Measurements from ENCODE around the gene SRPK2. TPM values are rescaled to one million over a fixed set of nuclear protein-coding genes. Genes with fewer than 3 reads are reported as not detected.
"Not testable (repeated sequence)": the region's sequence is repeated elsewhere in the genome, so short reads cannot be mapped to it uniquely, and the experiment has no call there.

The SRPK2 gene
- total RNA-seq, 2 experiments from 2014 or later, result 48.5 to 53.6 TPM

DNA sequence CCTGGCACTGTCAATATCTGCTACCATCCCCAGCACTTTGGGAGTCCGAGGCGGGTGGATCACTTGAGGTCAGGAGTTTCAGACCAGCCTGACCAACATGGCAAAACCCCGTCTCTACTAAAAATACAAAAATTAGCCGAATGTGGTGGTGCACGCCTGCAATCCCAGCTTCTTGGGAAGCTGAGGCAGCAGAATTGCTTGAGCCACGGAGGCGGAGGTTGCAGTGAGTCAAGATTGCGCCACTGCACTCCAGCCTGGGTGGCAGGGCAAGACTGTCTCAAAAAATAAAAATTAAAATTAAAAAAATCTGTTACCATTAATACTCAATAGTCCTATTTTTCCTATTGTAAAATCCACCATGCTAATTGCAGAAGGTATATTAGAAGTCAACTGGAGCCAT is 64.1 kb downstream of the SRPK2 start:
- H3K4me3 Mint-ChIP-seq, H3K27ac Mint-ChIP-seq, H3K27me3 Mint-ChIP-seq, POLR2A ChIA-PET, H3K9me3 Mint-ChIP-seq, DNase-seq: not testable (repeated sequence)
- CTCF ChIA-PET, result interaction anchor here (0.7 to 0.8 kb wide), 2 partner anchors 9 to 16 kb away, joined by 3 read pairs; no protein-coding TSS in a partner anchor
- Mint-ChIP-seq H3K36me3 (ENCODE audit: low read depth) (peaks cover 18% of the 10 kb centered on the region), H3K4me1 (peaks cover 18% of the 10 kb centered on the region)

DNA sequence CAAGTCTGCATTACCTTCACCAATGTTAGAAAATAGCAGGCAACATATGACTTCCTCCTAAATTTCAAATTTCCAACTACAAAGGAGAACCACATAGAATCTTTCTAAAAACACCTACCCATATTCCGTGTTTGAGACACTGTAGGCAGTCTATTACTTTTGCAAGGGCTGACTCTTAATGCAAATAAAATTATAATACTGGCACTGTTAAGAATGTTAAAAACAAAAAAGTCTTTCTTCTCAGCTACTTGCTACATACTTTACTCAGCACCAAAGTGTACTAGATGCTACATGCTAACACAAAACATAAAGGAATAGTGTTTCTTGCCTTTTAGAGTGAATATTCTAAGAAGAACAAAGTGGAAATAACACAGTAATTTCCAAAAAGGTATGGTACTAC is 65.4 kb downstream of the SRPK2 start:
- no peak overlapping the region for H3K27ac Mint-ChIP-seq
- ChIA-PET POLR2A (no interaction called here), CTCF (interaction anchor here (0.6 kb wide), 1 partner anchor 67 kb away, joined by 6 read pairs; no protein-coding TSS in a partner anchor)
- no peaks in the 10 kb centered on the region for H3K27me3 Mint-ChIP-seq
- H3K36me3 Mint-ChIP-seq (ENCODE audit: low read depth), result peaks cover 16% of the 10 kb centered on the region
- peaks cover 8% of the 10 kb centered on the region for H3K9me3 Mint-ChIP-seq
- H3K4me3 Mint-ChIP-seq, result no peak overlapping the region
- DNase-seq, result no peak
- H3K4me1 Mint-ChIP-seq, result peaks cover 19% of the 10 kb centered on the region

DNA sequence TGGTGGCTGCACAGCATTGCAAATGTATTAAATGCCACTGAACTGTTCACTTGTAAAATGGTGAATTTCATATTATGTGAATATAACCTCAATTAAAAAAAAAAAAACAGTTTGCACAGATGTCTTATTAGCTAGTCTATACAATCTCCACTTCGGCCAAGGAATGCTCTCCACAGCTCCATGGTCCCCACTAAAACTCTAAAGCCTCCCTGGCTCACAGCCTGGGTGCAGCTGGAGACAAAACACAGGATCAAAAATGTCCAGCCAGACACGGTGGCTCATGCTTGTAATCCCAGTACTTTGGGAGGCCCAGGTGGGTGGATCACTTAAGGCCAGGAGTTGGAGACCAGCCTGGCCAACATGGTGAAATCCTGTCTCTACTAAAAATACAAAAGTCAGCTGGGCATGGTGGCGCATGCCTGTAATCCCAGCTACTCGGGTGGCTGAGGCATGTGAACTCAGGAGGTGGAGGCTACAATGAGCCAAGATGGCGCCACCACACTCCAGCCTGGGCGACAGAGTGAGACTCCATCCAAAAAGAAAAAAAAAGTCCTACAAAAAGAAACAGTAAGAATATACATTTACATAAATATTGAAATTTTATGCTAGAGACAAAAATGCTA is 66.0 kb downstream of the SRPK2 start:
- peaks cover 8% of the 10 kb centered on the region for H3K9me3 Mint-ChIP-seq
- H3K4me3 Mint-ChIP-seq, result no peak overlapping the region
- peaks cover 16% of the 10 kb centered on the region for H3K36me3 Mint-ChIP-seq (ENCODE audit: low read depth)
- H3K27me3 Mint-ChIP-seq, result no peaks in the 10 kb centered on the region
- H3K4me1 Mint-ChIP-seq, result peaks cover 19% of the 10 kb centered on the region
- no peak overlapping the region for H3K27ac Mint-ChIP-seq
- ChIA-PET CTCF (no interaction called here), POLR2A (no interaction called here)
- no peak for DNase-seq

DNA sequence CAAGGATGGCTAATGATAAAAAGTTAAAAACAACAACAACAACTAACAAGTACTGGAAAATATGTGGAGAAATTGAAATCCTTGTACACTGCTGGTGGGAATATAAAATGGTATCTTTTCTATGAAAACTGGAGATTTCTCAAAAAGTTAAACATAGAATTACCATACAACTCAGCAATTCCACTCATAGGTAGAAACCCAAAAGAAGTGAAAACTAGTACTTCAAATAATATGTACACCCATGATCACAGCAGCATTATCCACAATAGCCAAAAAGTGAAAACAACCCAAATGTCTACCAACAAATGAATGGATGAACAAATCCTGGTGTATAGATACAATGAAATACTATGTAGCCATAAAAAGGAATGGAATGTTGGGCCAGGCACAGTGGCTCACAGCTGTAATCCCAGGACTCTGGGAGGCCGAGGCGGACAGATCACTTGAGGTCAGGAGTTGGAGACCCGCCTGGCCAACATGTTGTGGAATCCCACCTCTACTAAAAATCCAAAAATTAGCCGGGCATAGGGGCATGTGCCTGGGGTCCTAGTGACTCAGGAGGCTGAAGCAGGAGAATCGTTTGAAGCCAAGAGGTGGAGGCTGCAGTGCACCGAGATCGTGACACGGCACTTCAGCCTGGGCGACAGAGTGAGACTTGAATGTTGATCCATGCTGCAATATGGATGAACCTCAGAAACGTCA is 66.8 kb downstream of the SRPK2 start:
- ChIA-PET CTCF (no interaction called here), POLR2A (no interaction called here)
- Mint-ChIP-seq H3K27me3 (no peaks in the 10 kb centered on the region), H3K9me3 (peaks cover 8% of the 10 kb centered on the region), H3K27ac (no peak overlapping the region), H3K4me1 (peaks cover 19% of the 10 kb centered on the region), H3K4me3 (no peak overlapping the region), H3K36me3 (ENCODE audit: low read depth) (peaks cover 16% of the 10 kb centered on the region)
- DNase-seq, result no peak

DNA sequence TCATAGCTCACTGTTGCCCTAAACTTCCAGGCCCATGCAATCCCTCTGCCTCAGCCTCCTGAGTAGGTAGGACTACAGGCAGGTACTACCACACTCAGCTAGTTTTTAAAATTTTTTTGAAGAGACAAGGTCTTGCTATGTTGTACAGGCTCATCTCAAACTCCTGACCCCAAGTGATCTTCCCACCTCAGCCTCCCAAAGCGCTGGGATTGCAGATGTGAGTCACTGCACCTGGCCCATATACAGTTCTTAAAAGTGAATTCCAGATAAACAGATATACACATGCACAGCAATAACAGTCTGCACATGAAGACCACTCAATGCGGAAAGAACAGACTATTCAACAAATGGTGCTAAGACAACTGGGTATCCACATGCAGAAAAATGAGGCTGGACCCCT is 67.8 kb downstream of the SRPK2 start:
- peaks cover 16% of the 10 kb centered on the region for H3K36me3 Mint-ChIP-seq (ENCODE audit: low read depth)
- no peaks in the 10 kb centered on the region for H3K27me3 Mint-ChIP-seq
- ChIA-PET CTCF (interaction anchor here (0.9 kb wide), 1 partner anchor 21 kb away, joined by 3 read pairs; no protein-coding TSS in a partner anchor), POLR2A (no interaction called here)
- no peak overlapping the region for H3K4me3 Mint-ChIP-seq
- DNase-seq, result no peak
- peaks cover 15% of the 10 kb centered on the region for H3K4me1 Mint-ChIP-seq
- peaks cover 8% of the 10 kb centered on the region for H3K9me3 Mint-ChIP-seq
- H3K27ac Mint-ChIP-seq, result no peak overlapping the region

DNA sequence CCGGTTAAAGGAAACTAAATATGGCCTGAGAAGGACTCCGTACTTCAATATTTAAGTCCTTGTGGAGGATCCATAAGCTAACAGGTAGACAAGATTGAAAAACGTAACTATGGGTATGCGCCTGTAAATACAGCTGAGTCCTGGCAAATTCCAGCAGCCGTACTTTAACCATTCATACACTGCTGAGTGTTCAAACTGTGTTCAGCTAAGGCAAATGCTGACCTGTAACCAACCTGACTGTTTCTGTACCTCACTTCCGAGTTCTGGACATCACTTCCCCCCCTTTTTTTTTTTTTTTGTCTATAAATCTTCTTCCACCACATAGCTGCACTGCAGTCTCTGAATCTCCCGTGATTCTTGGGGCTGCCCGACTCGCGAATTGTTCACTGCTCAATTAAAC is 69.1 kb downstream of the SRPK2 start:
- no peaks in the 10 kb centered on the region for H3K27me3 Mint-ChIP-seq
- H3K4me3 Mint-ChIP-seq, result no peak overlapping the region
- CTCF ChIA-PET, result no interaction called here
- H3K9me3 Mint-ChIP-seq, result peaks cover 8% of the 10 kb centered on the region
- POLR2A ChIA-PET, result no interaction called here
- H3K4me1 Mint-ChIP-seq, result peaks cover 15% of the 10 kb centered on the region
- peaks cover 16% of the 10 kb centered on the region for H3K36me3 Mint-ChIP-seq (ENCODE audit: low read depth)
- no peak for DNase-seq
- no peak overlapping the region for H3K27ac Mint-ChIP-seq

DNA sequence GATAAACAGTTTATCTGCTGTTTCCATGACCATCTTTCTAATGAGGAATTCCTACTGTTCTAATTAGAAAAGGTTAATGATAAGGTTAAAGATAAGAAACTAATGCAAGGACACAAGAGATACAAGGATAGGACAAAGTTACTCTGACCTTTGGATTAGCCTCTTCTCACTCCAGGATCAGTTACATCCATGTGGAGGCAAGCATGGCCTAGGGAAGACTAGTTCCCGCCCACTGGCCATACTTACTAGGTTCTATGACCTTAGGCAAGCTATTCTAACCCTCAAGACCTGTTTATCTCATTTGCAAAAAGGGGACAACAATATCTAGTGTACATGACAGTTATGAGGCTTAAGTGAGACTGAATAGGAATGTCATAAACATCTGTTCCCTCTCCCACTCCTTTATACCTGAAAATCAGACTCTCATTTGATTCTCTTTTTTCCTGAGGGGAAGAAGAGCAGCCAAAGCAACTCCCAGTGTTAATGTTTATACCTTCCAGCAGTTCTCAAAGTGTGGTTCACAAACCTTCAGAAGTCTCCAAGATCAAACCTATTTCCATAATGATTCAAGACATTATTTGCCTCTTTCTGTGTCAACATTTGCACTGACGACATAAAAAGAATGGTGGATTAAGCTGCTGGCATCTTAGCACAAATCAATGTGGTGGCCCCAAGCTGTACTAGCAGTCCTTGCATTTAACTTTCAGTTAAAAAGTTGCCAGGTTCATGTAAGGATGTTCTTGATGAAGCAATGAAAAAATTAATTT is 72.0 kb downstream of the SRPK2 start:
- Mint-ChIP-seq H3K36me3 (ENCODE audit: low read depth) (peaks cover 9% of the 10 kb centered on the region), H3K4me3 (no peak overlapping the region), H3K27ac (no peak overlapping the region), H3K4me1 (peaks cover 12% of the 10 kb centered on the region), H3K9me3 (peaks cover 5% of the 10 kb centered on the region), H3K27me3 (no peaks in the 10 kb centered on the region)
- POLR2A ChIA-PET, result no interaction called here
- DNase-seq, result no peak
- CTCF ChIA-PET, result interaction anchor here (1.3 kb wide), 1 partner anchor 18 kb away, joined by 3 read pairs; no protein-coding TSS in a partner anchor

DNA sequence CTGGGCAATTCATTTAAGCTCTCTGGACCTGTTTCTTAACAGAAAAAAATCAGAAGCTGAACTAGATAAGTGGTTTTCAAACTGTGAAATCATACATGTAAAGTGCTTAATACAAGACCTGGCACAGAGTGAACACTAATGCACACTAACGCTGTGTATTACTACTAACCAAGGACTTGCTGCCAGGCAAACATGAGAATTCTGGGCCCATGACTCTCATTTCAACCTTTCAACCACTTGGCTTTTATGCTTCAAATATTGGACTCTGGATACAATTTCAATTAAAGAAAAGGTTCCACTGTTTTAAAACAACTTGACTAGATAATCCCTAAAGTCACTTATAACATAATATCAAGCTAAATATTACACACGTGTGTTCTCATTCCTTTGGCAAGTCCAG is 73.4 kb downstream of the SRPK2 start:
- ChIA-PET POLR2A (no interaction called here), CTCF (interaction anchor here (0.6 kb wide), 1 partner anchor 11 kb away, joined by 3 read pairs; no protein-coding TSS in a partner anchor)
- DNase-seq, result no peak
- Mint-ChIP-seq H3K27me3 (no peaks in the 10 kb centered on the region), H3K9me3 (no peaks in the 10 kb centered on the region), H3K36me3 (ENCODE audit: low read depth) (no peaks in the 10 kb centered on the region), H3K27ac (no peak overlapping the region), H3K4me3 (no peak overlapping the region), H3K4me1 (peaks cover 15% of the 10 kb centered on the region)

DNA sequence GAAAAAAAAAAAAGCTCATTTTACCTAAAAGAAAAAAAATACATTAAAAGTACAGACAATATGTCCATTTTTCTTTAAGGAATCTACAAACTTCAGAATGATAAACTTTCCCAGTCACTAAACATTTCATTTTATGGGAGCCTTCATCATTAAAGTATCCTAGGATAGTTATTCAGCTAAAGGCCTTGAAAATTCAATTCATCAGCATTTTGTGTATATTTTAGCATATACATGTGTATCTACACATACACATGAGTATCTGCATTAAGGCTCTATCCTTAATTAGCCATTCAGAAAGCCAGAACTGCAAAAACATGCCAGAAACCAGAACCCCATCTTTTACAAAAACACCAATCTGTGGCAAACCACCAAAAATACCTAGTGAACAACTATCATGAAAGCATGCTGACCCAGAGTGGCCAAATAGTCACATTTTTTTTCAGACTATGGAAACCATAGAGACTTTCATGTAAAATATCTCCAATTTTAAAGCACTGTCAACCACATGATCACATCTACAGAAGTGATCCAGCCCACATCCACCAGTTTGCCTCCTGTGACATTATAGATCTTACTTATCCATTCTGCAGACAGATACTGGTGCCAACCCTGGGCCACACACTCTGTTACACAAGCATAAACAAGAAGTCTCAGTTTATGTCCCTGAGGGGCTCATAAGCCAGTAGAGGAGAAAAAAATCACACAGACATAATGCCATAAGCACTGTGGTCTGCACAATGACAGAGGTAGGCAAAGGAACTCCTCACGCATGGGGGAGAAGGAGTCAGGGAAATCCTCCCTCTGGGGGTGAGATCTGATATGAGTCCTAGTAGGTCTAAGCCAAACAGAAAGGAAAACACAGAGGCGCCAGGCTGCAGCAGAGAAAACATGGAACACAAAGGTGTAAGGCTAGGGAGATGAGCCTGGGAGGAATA is 79.2 kb downstream of the SRPK2 start:
- DNase-seq, result no peak
- H3K4me1 Mint-ChIP-seq, result peaks cover 54% of the 10 kb centered on the region
- CTCF ChIA-PET, result interaction anchor here (0.6 to 1.1 kb wide), 2 partner anchors 15 to 131 kb away, joined by 3 read pairs; no protein-coding TSS in a partner anchor
- no peak overlapping the region for H3K4me3 Mint-ChIP-seq
- POLR2A ChIA-PET, result no interaction called here
- peaks cover 3% of the 10 kb centered on the region for H3K9me3 Mint-ChIP-seq
- peaks cover 7% of the 10 kb centered on the region for H3K36me3 Mint-ChIP-seq (ENCODE audit: low read depth)
- no peak overlapping the region for H3K27ac Mint-ChIP-seq
- H3K27me3 Mint-ChIP-seq, result no peaks in the 10 kb centered on the region

DNA sequence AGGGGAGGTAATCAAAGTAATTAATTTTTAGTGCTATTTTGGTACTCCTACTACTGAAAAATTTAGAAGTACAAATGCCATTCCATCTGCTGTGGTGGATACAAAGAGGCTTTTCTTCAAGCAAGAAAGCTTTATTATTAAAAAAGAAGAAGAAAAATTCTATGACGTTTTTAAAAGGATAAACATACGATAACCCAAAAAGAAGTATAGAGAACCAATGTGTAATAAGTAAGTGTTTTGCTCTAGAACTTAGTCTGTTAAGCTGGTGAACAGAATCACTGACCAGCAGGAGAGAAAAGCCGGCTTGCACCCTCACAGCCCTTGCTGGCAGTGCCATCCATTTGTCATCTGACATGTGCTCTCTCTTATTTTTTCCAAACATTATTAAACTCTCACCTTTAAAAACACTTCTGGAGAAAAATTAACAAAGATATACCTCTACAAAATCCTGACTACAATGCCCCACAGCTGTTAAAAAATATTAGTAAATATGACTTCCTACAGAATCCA is 81.5 kb downstream of the SRPK2 start:
- POLR2A ChIA-PET, result no interaction called here
- H3K27me3 Mint-ChIP-seq, result no peaks in the 10 kb centered on the region
- peaks cover 20% of the 10 kb centered on the region for H3K36me3 Mint-ChIP-seq (ENCODE audit: low read depth)
- peaks cover 7% of the 10 kb centered on the region for H3K9me3 Mint-ChIP-seq
- peaks cover 64% of the 10 kb centered on the region for H3K4me1 Mint-ChIP-seq
- H3K27ac Mint-ChIP-seq, result no peak overlapping the region
- no peak overlapping the region for H3K4me3 Mint-ChIP-seq
- CTCF ChIA-PET, result interaction anchor here (1.2 to 2.0 kb wide), 2 partner anchors 9 to 224 kb away, joined by 4 to 8 read pairs; no protein-coding TSS in a partner anchor
- no peak for DNase-seq

DNA sequence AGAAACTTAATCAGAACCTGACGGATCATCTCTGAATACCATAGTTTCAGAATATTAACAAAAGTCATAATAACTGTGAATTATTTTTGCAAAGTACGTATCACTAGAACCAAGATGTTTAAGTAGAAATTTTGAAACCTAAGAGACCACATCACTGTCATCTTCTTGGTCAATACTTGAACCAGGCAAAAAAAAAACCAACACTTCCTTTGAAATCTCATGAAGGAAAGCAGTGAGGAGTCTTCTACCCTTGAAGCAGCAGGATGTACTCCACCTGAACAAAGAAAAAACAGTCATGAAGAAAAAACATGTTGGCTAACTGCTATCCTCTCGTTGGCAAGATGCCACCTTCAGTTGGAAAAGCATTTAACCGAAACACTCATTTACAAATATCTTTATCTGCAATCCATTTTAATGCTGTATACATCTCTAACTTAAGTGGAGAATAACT is 82.4 kb downstream of the SRPK2 start:
- ChIA-PET CTCF (interaction anchor here (1.2 to 2.0 kb wide), 2 partner anchors 8 to 225 kb away, joined by 4 to 8 read pairs; no protein-coding TSS in a partner anchor), POLR2A (no interaction called here)
- Mint-ChIP-seq H3K36me3 (ENCODE audit: low read depth) (peaks cover 24% of the 10 kb centered on the region), H3K27me3 (no peaks in the 10 kb centered on the region), H3K4me3 (no peak overlapping the region), H3K9me3 (peaks cover 7% of the 10 kb centered on the region), H3K27ac (peak overlapping the region; percentile 66), H3K4me1 (peaks cover 67% of the 10 kb centered on the region)
- DNase-seq, result peak; percentile 22

DNA sequence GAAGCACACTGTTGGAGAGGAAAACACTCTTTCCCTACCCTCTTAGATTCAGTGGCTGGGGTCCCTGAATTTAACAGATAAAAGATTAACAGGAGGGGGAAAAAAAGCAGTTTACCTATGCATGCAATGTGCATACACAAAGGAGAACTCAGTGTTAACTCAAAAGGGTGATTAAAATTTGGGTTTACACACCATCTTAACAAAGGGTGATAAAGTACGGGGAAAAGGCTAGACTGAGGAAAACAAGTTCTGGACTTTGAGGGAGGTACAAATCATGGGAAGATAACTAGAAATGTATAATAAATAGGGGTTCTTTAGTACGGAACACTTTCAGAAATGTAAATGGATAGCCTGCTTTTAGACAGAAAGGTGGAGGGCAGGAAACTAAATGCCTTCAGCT is 83.1 kb downstream of the SRPK2 start:
- H3K36me3 Mint-ChIP-seq (ENCODE audit: low read depth), result peaks cover 26% of the 10 kb centered on the region
- peaks cover 7% of the 10 kb centered on the region for H3K9me3 Mint-ChIP-seq
- POLR2A ChIA-PET, result no interaction called here

More for the DNA sequence above, 83.1 kb downstream of the SRPK2 start:
- H3K27ac Mint-ChIP-seq, result peak overlapping the region; percentile 66
- H3K4me3 Mint-ChIP-seq, result no peak overlapping the region
- no peak for DNase-seq
- H3K27me3 Mint-ChIP-seq, result no peaks in the 10 kb centered on the region
- CTCF ChIA-PET, result no interaction called here
- peaks cover 69% of the 10 kb centered on the region for H3K4me1 Mint-ChIP-seq

Data from activated CD4-positive, alpha-beta T cell treated with anti-CD3 and anti-CD28 coated beads, Interleukin-2, amount 10 ng/mL, durations not matched to agents 7 days and 5 days (primary cell).